ENCODE results near the gene CTSD.

The CTSD gene

DNA sequence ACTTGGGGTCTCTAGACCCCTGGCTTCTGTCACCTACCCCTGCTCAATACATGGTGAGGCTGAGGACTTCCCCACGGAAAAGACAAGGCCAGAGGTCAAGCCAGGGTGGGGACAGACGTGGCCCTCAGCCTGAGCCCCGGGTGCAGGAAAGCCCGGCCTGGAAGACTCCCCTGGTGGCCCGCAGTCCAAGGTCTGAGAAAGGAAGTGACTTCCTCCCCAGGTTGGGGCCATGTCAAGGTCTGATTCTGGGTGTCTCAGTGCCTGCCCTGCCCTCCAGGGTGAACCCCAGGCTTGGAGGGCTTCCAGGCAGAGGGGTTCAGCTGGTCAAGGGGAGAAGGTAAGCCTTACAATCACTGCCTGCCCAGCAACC is 3.9 kb downstream of the CTSD start:
- DNase-seq, result no peak
- no CpG with 5 or more reads among the region's 5 CpGs for WGBS (ENCODE audit: extremely low coverage, insufficient coverage, low lambda C conversion rate)
- H3K4me3 ChIP-seq (ENCODE audit: low read length), result no peak overlapping the region
- no peak overlapping the region for H3K56ac ChIP-seq (ENCODE audit: low read length)
- H3K27ac ChIP-seq (ENCODE audit: low read depth, low read length), result no peak overlapping the region
- no peak overlapping the region for H4K5ac ChIP-seq (ENCODE audit: low read length)
- H3K4me2 ChIP-seq (ENCODE audit: low read length), result no peak overlapping the region
- H3K79me1 ChIP-seq (ENCODE audit: low read length), result peaks cover 4% of the 10 kb centered on the region
- no peaks in the 10 kb centered on the region for H3K36me3 ChIP-seq (ENCODE audit: control insufficient read depth, insufficient read depth, low read length)
- no peaks in the 10 kb centered on the region for H3K27me3 ChIP-seq (ENCODE audit: insufficient read depth, low read length, poor library complexity)
- no peak overlapping the region for H3K9ac ChIP-seq (ENCODE audit: low read length)
- H2BK120ac ChIP-seq (ENCODE audit: low read depth, low read length), result no peak overlapping the region
- no peak overlapping the region for H4K8ac ChIP-seq (ENCODE audit: low read depth, low read length)
- no peak overlapping the region for H3K4ac ChIP-seq (ENCODE audit: low read depth, low read length)
- no peak overlapping the region for H2BK5ac ChIP-seq (ENCODE audit: low read length)
- no peak overlapping the region for H3K18ac ChIP-seq (ENCODE audit: low read length)
- H3K23ac ChIP-seq (ENCODE audit: low read length), result no peak overlapping the region
- no peak overlapping the region for H2BK15ac ChIP-seq (replicated peaks; ENCODE audit: low read depth)
- H3K4me1 ChIP-seq (ENCODE audit: control insufficient read depth, low read depth, low read length), result peaks cover 2% of the 10 kb centered on the region
- peaks cover 2% of the 10 kb centered on the region for H3K79me2 ChIP-seq (ENCODE audit: control insufficient read depth, insufficient read depth, low read length)
- no peak overlapping the region for H2AK5ac ChIP-seq (ENCODE audit: low read length)

DNA sequence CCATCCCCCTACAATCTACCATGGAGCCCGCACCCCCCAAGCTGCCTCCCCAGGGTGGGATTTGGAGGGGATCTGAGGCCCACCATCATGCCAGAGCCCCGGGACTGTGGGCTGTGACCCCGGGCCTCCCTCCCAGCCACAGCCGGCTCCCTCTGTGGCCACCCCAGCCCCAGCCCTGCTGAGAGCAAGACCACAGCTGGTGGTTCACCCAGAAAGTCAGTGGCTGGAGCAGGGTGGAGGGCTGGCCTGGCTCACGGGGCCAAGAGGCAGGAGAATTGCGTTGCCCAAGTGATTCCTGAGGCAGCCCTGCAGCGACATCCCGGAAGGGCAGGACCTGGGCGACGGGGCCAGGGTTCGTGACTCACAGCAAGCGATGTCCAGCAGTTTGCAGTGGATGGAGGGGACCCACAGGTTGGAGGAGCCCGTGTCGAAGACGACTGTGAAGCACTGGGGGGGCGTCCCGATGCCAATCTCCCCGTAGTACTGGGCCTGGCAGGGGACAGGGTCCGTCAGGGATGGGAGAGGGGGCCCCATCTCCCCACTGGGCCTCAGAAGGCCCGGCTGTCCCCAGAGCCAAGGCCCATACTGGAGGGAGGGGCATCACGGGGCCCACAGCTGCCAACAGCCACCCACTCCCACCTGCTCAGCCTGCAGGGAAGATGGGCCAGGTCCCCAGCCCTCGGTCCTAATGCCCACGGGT is 4.4 kb downstream of the CTSD start:
- H3K27me3 ChIP-seq (ENCODE audit: insufficient read depth, low read length, poor library complexity), result no peaks in the 10 kb centered on the region
- H3K79me1 ChIP-seq (ENCODE audit: low read length), result peaks cover 4% of the 10 kb centered on the region
- no peak overlapping the region for H4K5ac ChIP-seq (ENCODE audit: low read length)
- H3K18ac ChIP-seq (ENCODE audit: low read length), result no peak overlapping the region
- no peak overlapping the region for H2AK5ac ChIP-seq (ENCODE audit: low read length)
- DNase-seq, result no peak
- H4K8ac ChIP-seq (ENCODE audit: low read depth, low read length), result no peak overlapping the region
- H2BK15ac ChIP-seq (replicated peaks; ENCODE audit: low read depth), result no peak overlapping the region
- H3K56ac ChIP-seq (ENCODE audit: low read length), result no peak overlapping the region
- no peak overlapping the region for H3K27ac ChIP-seq (ENCODE audit: low read depth, low read length)
- H3K79me2 ChIP-seq (ENCODE audit: control insufficient read depth, insufficient read depth, low read length), result peaks cover 2% of the 10 kb centered on the region
- H2BK120ac ChIP-seq (ENCODE audit: low read depth, low read length), result no peak overlapping the region
- no peaks in the 10 kb centered on the region for H3K36me3 ChIP-seq (ENCODE audit: control insufficient read depth, insufficient read depth, low read length)
- H2BK5ac ChIP-seq (ENCODE audit: low read length), result no peak overlapping the region
- no peak overlapping the region for H3K9ac ChIP-seq (ENCODE audit: low read length)
- H3K4me2 ChIP-seq (ENCODE audit: low read length), result no peak overlapping the region
- H3K4ac ChIP-seq (ENCODE audit: low read depth, low read length), result no peak overlapping the region
- WGBS (ENCODE audit: extremely low coverage, insufficient coverage, low lambda C conversion rate), result no CpG with 5 or more reads among the region's 23 CpGs
- peaks cover 2% of the 10 kb centered on the region for H3K4me1 ChIP-seq (ENCODE audit: control insufficient read depth, low read depth, low read length)
- H3K4me3 ChIP-seq (ENCODE audit: low read length), result no peak overlapping the region
- H3K23ac ChIP-seq (ENCODE audit: low read length), result no peak overlapping the region

DNA sequence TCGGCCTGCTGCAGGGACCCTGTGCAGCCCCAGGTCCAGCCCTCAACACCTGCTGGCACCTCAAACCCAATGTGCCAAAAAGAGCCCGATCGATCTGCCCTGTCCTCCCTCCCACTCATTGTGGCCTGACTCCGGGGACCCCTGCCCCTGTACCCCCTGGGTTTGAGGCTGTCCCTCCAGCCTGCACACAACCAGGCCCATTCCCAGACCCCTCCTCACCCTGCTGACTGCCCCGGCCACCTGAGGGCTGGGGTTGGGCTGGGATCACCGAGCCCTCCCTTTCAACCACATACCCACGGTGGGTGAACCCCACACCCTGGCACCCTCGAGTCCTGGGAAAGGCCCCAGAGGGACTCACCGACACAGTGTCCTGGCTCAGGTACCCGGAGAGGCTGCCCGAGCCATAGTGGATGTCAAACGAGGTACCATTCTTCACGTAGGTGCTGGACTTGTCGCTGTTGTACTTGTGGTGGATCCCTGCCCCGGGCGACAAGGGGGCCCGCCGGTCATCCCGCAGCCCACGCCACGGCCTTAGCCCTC is 5.0 kb downstream of the CTSD start:
- H3K4me1 ChIP-seq (ENCODE audit: control insufficient read depth, low read depth, low read length), result peaks cover 2% of the 10 kb centered on the region
- no peak overlapping the region for H3K56ac ChIP-seq (ENCODE audit: low read length)
- no peak overlapping the region for H2AK5ac ChIP-seq (ENCODE audit: low read length)
- H2BK5ac ChIP-seq (ENCODE audit: low read length), result no peak overlapping the region
- H3K27ac ChIP-seq (ENCODE audit: low read depth, low read length), result no peak overlapping the region
- no peaks in the 10 kb centered on the region for H3K36me3 ChIP-seq (ENCODE audit: control insufficient read depth, insufficient read depth, low read length)
- H3K23ac ChIP-seq (ENCODE audit: low read length), result no peak overlapping the region
- peaks cover 2% of the 10 kb centered on the region for H3K79me2 ChIP-seq (ENCODE audit: control insufficient read depth, insufficient read depth, low read length)
- no peak overlapping the region for H3K4me2 ChIP-seq (ENCODE audit: low read length)
- H2BK120ac ChIP-seq (ENCODE audit: low read depth, low read length), result no peak overlapping the region
- no peak overlapping the region for H3K18ac ChIP-seq (ENCODE audit: low read length)
- WGBS (ENCODE audit: extremely low coverage, insufficient coverage, low lambda C conversion rate), result no CpG with 5 or more reads among the region's 21 CpGs
- no peak overlapping the region for H3K4me3 ChIP-seq (ENCODE audit: low read length)
- no peak overlapping the region for H3K4ac ChIP-seq (ENCODE audit: low read depth, low read length)
- H3K79me1 ChIP-seq (ENCODE audit: low read length), result peaks cover 4% of the 10 kb centered on the region
- no peak overlapping the region for H4K5ac ChIP-seq (ENCODE audit: low read length)
- no peaks in the 10 kb centered on the region for H3K27me3 ChIP-seq (ENCODE audit: insufficient read depth, low read length, poor library complexity)
- DNase-seq, result no peak
- H2BK15ac ChIP-seq (replicated peaks; ENCODE audit: low read depth), result no peak overlapping the region
- H3K9ac ChIP-seq (ENCODE audit: low read length), result no peak overlapping the region
- no peak overlapping the region for H4K8ac ChIP-seq (ENCODE audit: low read depth, low read length)

DNA sequence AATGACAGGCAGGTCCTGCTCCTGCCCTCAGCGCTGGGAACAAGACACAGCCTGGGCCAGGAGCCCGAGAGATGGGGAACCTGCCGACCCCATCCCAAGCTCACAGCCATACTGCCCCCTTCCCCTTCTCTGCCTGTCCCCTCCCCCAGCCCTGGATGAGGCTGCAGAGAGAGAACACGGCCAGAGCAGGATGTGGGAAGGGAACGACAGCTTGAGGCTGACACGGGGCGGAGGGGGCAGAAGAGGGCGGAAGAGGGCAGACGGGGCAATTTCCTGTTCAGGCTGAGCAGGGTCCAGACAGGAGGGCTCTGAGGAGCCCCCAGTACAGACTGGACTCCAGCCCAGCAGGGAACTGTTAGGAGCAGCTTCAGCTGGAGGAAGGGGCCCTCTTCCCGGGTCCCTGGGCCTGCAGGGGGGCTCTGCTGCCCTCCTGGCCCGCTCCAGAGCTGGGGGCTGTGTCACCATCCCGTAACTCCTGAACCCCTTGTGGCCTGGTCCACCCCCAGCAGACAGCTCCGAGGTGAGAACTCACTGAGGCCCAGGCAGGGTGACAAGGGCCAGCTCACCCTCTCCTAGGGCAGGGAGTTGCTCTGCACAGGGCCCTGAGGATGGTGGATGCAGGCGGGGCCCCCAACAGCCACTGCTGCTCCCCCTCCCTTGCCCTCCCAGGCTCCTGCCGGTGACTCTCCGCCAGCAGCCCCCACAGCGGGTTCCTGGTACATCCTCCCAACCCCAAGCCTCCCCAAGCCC is 5.7 kb downstream of the CTSD start:
- Histone ChIP-seq H3K23ac (ENCODE audit: low read length) (no peak overlapping the region), H3K27me3 (ENCODE audit: insufficient read depth, low read length, poor library complexity) (no peaks in the 10 kb centered on the region), H3K36me3 (ENCODE audit: control insufficient read depth, insufficient read depth, low read length) (no peaks in the 10 kb centered on the region), H3K79me1 (ENCODE audit: low read length) (peaks cover 3% of the 10 kb centered on the region), H3K56ac (ENCODE audit: low read length) (no peak overlapping the region), H3K4me2 (ENCODE audit: low read length) (no peak overlapping the region), H3K9ac (ENCODE audit: low read length) (no peak overlapping the region), H2BK120ac (ENCODE audit: low read depth, low read length) (no peak overlapping the region), H4K8ac (ENCODE audit: low read depth, low read length) (no peak overlapping the region), H3K4me1 (ENCODE audit: control insufficient read depth, low read depth, low read length) (peaks cover 1% of the 10 kb centered on the region), H4K5ac (ENCODE audit: low read length) (no peak overlapping the region), H2BK5ac (ENCODE audit: low read length) (no peak overlapping the region), H2AK5ac (ENCODE audit: low read length) (no peak overlapping the region), H3K18ac (ENCODE audit: low read length) (no peak overlapping the region), H3K79me2 (ENCODE audit: control insufficient read depth, insufficient read depth, low read length) (peaks cover under 1% of the 10 kb centered on the region), H3K4me3 (ENCODE audit: low read length) (no peak overlapping the region), H2BK15ac (replicated peaks; ENCODE audit: low read depth) (no peak overlapping the region), H3K27ac (ENCODE audit: low read depth, low read length) (no peak overlapping the region), H3K4ac (ENCODE audit: low read depth, low read length) (no peak overlapping the region)
- no CpG with 5 or more reads among the region's 17 CpGs for WGBS (ENCODE audit: extremely low coverage, insufficient coverage, low lambda C conversion rate)
- no peak for DNase-seq

DNA sequence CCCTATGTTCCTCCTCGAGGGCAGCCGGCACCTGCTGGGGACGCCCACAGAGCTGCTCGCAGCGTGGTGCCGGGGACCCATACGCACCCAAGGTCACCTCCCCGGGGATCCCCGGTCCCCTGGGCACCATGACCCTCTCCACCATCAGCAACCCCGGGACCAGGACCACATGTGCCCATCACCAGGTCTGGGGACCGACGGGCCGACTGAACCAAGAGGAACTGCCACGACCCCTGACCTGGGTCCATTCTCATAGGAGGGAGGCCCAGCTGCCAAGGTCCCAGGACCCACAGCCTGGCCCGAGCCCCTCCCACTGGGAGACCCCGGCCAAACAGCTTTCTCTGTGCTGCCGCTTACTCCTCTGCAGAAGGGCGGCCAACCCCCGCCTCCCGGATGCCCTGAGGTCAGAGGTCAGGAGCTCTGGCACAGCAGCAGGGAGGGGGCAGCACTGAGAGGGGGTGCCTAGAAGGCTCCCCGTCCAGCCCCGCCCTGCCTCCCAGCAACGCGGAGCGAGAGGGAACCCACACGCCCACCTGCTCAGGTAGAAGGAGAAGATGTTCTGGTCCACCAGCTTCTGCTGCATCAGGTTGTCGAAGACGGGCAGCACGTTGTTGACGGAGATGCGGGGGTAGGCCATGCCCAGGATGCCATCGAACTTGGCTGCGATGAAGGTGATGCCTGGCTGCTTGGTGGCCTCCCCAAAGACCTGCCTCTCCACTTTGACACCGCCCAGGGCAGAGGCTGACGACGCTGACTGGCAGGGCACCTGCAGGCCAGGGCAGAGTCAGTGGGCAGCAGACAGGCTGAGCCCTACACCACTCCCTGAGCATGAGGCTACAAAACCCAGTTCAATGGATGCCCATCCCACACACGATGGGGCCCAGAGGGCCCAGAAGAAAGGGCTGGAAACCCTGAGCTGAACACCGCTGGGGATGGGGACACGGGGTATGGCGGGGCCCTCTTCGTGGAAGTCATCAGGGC is 6.6 kb downstream of the CTSD start:
- WGBS (ENCODE audit: extremely low coverage, insufficient coverage, low lambda C conversion rate), result no CpG with 5 or more reads among the region's 41 CpGs
- Histone ChIP-seq H2AK5ac (ENCODE audit: low read length) (no peak overlapping the region), H3K4me1 (ENCODE audit: control insufficient read depth, low read depth, low read length) (no peaks in the 10 kb centered on the region), H3K4ac (ENCODE audit: low read depth, low read length) (no peak overlapping the region), H3K18ac (ENCODE audit: low read length) (no peak overlapping the region), H2BK5ac (ENCODE audit: low read length) (no peak overlapping the region), H3K23ac (ENCODE audit: low read length) (no peak overlapping the region), H3K79me2 (ENCODE audit: control insufficient read depth, insufficient read depth, low read length) (no peaks in the 10 kb centered on the region), H2BK15ac (replicated peaks; ENCODE audit: low read depth) (no peak overlapping the region), H3K56ac (ENCODE audit: low read length) (no peak overlapping the region), H3K36me3 (ENCODE audit: control insufficient read depth, insufficient read depth, low read length) (no peaks in the 10 kb centered on the region), H4K8ac (ENCODE audit: low read depth, low read length) (no peak overlapping the region), H3K9ac (ENCODE audit: low read length) (no peak overlapping the region), H3K27me3 (ENCODE audit: insufficient read depth, low read length, poor library complexity) (no peaks in the 10 kb centered on the region), H3K4me3 (ENCODE audit: low read length) (no peak overlapping the region), H3K27ac (ENCODE audit: low read depth, low read length) (no peak overlapping the region), H4K5ac (ENCODE audit: low read length) (no peak overlapping the region), H2BK120ac (ENCODE audit: low read depth, low read length) (no peak overlapping the region), H3K79me1 (ENCODE audit: low read length) (no peaks in the 10 kb centered on the region), H3K4me2 (ENCODE audit: low read length) (no peak overlapping the region)
- DNase-seq, result no peak

Measured in mesendoderm (in vitro differentiated cells).